ENCODE measurements around the gene TRIM52.
"Not testable (repeated sequence)": the region's sequence is repeated elsewhere in the genome, so short reads cannot be mapped to it uniquely, and the experiment has no call there.

Gene TRIM52

GRCh38 chr5:181233088-181233800, 27.7 kb downstream of the TRIM52 start:
- DNase-seq, result no peak

GRCh38 chr5:181232593-181232992, 28.4 kb downstream of the TRIM52 start:
- no peak for DNase-seq

DNA sequence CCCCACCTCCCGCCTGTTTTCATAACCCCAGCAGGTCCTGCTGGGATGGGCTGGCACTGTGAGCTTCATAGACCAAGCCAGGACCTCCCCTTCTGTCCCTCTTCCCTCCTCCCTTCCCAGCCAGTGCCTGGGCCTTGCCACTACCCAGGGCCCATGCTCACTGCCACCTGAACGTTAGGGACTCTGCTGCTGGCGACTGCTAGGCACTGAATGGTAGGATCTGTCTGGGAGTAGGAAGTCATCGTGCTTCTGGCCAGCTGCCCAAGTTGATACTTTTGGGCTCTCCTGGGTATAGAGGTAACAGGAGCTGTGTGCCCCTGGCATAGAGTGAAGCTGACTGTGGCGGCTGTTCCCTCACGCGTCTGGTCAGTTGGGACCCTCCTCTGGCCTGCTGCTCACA, 29.5 kb downstream of the TRIM52 start:
- DNase-seq, result no peak

- no peak for DNase-seq
Observed at GRCh38 chr5:181230551-181230950, 30.4 kb downstream of the TRIM52 start.

DNA sequence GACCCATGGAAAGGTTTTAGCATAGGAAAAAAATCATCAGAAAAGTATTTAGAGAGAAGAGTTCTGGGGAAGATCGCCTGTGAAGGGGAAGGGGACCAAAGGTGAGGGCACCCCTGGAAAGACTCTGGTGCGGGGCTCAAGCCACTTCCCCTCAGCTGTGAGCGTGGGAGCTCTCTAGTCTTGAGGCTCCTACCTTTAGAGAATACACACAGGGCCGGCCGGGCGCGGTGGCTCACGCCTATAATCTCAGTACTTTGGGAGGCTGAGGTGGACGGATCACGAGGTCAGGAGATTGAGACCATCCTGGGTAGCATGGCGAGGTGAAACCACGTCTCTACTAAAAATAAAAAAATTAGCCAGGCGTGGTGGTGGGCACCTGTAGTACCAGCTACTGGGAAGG, 30.9 kb downstream of the TRIM52 start:
- no peak for DNase-seq

DNA sequence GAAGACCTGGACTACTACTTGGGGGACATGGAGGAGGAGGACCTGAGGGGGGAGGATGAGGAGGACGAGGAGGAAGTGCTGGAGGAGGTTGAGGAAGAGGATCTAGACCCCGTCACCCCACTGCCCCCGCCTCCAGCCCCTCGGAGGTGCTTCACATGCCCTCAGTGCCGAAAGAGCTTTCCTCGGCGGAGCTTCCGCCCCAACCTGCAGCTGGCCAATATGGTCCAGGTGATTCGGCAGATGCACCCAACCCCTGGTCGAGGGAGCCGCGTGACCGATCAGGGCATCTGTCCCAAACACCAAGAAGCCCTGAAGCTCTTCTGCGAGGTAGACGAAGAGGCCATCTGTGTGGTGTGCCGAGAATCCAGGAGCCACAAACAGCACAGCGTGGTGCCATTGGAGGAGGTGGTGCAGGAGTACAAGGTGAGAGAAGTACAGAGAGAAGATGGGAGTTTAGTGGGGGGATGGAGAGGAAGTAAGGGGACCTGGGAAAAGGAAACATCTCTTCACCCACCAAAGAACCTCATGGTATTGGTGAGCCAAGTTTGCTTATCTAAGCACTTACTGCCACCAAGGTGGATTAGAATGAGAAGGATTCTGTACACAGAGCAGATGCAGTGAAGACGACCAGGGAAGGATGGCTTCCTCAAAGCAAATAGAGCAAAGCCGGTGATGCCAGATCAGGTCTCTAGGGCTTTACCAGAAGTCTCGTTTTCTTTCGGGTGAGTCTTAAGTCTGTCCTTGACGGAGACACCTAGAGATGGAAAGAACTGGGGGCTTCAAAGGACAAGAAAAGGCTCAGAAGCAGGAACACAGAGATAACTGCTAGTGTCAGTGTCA, 36.3 kb downstream of the TRIM52 start:
- no peak for DNase-seq

DNA sequence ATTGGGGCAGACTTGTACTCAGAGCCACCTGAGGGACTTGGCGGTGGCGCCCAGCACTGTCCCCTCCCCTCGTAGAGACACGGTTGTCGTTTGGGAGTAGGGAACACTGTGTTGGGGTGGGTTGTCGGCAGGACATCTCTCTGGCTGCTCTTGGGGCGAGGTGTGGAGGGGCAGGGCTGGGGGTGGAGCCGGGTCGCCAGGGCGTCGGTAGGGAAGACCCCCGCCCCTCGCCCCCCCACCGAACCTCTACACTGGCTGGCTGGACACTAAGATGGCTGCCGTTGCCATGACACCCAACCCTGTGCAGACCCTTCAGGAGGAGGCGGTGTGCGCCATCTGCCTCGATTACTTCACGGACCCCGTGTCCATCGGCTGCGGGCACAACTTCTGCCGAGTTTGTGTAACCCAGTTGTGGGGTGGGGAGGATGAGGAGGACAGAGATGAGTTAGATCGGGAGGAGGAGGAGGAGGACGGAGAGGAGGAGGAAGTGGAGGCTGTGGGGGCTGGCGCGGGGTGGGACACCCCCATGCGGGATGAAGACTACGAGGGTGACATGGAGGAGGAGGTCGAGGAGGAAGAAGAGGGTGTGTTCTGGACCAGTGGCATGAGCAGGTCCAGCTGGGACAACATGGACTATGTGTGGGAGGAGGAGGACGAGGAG, 37.1 kb downstream of the TRIM52 start:
- no peak for DNase-seq

DNA sequence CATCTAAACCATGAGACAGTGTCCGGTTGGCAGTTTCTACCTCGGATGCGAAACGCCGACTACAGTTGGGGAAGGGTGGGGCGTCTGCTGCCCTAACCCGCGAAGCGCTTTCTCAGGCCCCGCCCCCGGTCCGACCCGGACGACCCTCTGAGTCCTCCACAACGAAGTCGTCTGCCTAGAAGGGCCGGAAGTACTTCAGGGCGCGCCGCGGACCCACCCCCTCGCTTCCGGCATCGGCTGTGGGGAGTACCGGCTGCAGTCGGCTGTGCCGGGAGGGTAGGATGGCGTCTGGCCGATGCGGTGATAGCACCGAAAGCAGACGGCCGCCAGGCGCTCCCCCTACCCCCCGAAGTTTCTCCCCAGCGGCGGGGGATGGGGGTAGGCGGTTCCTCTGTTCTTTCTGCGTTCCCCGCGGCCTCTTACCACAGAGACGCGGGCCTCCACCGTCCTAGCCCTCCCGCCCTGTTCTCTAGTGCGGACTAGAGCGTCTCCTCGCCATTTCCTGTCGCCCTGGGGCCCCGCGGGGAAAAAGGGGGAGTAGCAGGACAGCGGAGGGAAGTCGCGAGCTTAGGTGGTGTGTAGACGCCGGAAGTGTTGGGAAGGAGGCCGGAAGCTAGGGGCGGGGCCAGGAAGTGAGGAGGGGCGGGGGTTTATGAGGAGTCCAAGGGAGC, 37.8 kb downstream of the TRIM52 start, which contains the start of gene TRIM41:
TSS of gene TRIM41 (plus strand) at position 224 of the 671 bp plus-strand sequence. CDS start 719 bp downstream, outside the sequence.
- no peak for DNase-seq

- no peak for DNase-seq
Observed at GRCh38 chr5:181222630-181223057, 38.3 kb downstream of the TRIM52 start.

DNA sequence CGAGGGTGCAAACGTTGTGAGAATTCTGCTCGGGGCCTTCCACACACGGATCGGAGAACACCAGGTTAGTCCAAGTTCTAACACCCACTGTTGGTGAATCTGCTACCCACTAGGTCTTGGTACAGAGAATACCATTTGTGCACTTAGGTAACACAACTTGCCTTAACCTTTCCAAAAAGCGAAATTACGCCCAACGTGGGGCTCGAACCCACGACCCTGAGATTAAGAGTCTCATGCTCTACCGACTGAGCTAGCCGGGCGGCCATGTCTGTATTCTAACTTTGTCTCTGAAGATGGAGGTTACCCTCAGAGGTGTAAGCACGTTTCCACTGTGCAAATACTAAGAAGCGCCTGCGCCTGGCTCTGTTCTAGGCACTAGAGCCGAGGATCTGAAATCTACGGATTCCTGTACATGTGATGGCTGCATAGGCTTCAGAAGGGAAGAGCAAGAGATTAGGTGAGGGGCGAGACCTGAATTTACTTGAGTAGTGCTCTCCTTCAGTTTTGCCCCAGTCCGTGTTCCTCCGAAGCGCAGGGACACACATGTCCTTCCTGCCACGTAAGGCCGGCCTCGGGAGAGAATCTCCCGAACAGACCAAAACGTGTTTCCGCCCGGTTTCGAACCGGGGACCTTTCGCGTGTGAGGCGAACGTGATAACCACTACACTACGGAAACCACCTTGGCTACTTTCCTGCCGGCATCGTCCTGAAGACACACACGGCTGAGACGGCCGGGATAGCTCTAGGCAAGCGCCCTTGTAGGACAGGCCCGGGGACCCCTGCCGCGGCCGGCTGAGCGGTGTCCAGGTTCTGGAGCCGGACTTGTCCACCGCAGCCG, 38.9 kb downstream of the TRIM52 start:
- DNase-seq, result no peak

- DNase-seq, result no peak
Observed at GRCh38 chr5:181221105-181221791, 39.7 kb downstream of the TRIM52 start.

- DNase-seq, result no peak
Observed at GRCh38 chr5:181220178-181220515, 40.8 kb downstream of the TRIM52 start.

DNA sequence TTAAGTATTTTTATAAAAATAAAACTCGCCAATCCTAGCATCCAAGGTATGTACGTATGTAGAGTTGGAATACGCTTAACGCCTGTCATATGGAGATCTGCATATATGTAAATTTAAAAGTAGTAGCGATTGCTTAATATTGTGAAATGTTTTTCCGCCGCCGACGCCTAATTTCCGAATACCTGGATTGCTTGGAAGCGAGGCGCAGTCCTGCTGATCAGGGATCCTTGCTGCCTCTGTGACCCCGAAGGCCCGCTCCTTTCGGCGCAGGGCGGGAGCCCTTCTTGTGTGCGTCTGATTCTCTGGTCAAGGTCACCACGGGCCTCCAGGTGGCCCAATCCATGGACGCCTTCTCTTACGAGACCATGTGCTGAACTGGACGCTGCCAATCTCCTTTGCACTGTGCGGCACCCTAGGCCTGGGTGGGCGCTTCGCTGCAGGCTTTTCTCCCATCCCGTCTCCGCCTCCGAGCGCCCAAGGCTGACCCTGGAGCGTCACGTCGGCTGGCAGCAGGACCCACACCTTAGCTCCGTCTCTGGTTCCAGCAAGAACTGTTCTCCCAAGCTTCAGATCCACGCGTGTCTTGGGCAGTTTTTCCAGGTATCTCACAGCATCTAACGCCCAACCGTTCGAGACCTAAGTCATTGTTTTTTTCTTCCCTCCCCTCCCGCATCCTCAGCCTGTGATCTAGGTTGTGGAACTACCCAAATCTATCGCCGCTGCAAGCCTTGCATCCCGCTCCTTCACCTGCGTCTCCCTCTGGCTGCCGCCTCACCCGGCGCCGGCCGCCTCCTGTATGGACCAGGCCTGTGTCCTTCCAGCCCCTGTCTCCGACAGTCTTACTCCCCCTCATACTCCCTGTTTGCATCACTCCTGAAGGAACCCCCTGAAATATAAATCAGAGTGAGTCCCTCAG, 41.4 kb downstream of the TRIM52 start:
- DNase-seq, result no peak

- no peak for DNase-seq
Observed at GRCh38 chr5:181218795-181219124, 42.2 kb downstream of the TRIM52 start.

GRCh38 chr5:181217803-181218062, 43.2 kb downstream of the TRIM52 start:
- DNase-seq, result no peak

- DNase-seq, result no peak
Observed at GRCh38 chr5:181217111-181217802, 43.7 kb downstream of the TRIM52 start.

- no peak for DNase-seq
Observed at GRCh38 chr5:181215997-181216989, 44.6 kb downstream of the TRIM52 start.

GRCh38 chr5:181214249-181214648, 46.7 kb downstream of the TRIM52 start:
- not testable (repeated sequence) for DNase-seq

DNA sequence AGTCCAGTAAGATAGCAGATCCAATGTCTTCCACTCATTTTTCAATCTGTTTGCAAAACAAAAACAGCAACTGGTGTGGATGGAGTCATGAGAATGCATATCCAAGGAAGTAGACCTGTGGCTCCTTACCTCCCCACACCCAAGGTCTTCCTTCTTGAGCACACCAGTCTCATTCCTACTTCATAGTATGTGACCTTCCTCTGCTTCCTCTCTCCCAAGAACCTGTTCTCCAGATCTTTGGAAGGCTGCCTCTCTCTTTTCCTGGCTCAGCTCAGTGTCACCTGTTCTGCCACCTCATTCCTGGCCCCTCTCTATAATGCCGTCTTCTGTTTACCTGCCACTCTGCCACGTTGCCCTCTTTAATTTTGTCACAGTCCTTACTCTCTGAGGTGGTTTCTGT, 48.0 kb downstream of the TRIM52 start:
- no peak for DNase-seq
